ENCODE measurements around the gene TBCD. TPM values are rescaled to one million over a fixed set of nuclear protein-coding genes. Genes with fewer than 3 reads are reported as not detected.

TBCD gene
- total and polyA plus RNA-seq, 5 donors from 2014 or later: 39.2 to 146 (median 86.4) TPM

DNA sequence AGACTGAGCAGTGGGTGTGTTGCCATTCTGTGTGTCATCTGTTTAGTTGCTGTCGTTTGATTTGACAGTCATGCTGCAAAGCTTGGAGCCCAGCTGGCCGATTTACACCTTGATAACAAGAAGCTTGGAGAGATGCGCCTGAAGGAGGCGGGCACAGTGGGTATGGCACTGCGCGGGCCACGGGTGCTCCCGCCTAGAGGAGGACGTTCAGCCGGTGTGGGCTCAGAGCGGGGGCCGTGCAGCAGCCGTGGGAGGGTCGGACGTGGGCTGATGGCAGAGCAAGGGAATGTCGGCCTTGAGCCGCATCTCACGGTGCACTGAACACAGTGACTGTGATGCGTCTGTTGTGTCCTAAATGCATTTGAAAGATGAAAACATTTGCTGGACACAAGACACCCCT is 31.7 kb upstream of the TBCD start:
- Mint-ChIP-seq H3K27me3 (no peaks in the 10 kb centered on the region), H3K4me1 (peaks cover 8 to 30% (median 11%) of the 10 kb centered on the region in 4 donors), H3K9me3 (no peaks in the 10 kb centered on the region), H3K4me3 (peak overlapping the region in 1 of 4 donors; percentile 54), H3K36me3 (peaks cover 19% of the 10 kb centered on the region), H3K27ac (no peak overlapping the region)
- Histone ChIP-seq H3K36me3 (ENCODE audit: control insufficient read depth, insufficient read depth, low read length) (peaks cover 27% of the 10 kb centered on the region), H3K27ac (ENCODE audit: insufficient read depth, low read length, poor library complexity, severe bottlenecking) (no peak overlapping the region), H3K9me3 (ENCODE audit: control insufficient read depth in 2 of 2, low read length in 2 of 2) (no peaks in the 10 kb centered on the region), H3K4me3 (ENCODE audit: low read depth, low read length) (no peak overlapping the region), H3K27me3 (ENCODE audit: control insufficient read depth, insufficient read depth, low read length) (no peaks in the 10 kb centered on the region), H3K4me1 (ENCODE audit: control insufficient read depth, insufficient read depth, low read length, poor library complexity, severe bottlenecking) (peaks cover 23% of the 10 kb centered on the region)
- DNase-seq (no peak), ATAC-seq (ENCODE audit: low read depth in 2 of 2) (no peak)

DNA sequence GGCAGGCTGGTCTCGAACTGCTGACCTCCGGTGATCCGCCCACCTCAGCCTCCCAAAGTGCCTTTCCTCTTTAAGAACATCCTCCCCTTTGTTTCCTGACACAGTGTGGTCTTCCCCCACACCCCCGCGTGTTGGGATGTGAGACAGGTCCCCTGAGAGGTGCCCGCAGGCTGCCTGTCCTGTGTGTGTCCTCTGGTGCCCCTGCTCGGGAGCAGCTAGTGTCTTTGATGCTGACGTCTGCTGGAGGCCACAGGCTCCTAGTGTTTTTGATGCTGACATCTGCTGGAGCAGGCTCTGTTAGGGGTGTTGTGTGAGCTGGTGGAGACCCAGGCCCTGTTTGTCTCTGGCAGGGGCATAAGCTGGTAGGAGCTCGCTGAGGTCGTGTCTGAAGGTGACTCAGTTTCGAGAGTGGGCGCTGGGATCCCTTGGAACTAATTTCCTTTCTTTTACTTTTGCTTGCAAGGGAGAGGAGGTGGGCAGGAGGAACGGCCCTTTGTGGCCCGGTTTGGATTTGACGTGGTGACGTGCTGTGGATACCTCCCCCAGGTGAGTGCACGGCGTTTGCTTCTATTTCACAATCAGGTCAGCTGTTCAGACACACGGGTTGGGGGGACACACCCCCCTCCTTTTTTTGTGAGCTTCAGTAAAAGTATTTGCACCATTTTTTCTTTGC is 29.4 kb upstream of the TBCD start:
- H3K27me3 Mint-ChIP-seq: no peaks in the 10 kb centered on the region
- DNase-seq (no peak), ATAC-seq (ENCODE audit: low read depth in 2 of 2) (no peak)
- Histone ChIP-seq H3K36me3 (ENCODE audit: control insufficient read depth, insufficient read depth, low read length) (peaks cover 41% of the 10 kb centered on the region), H3K9me3 (ENCODE audit: control insufficient read depth in 2 of 2, low read length in 2 of 2) (no peaks in the 10 kb centered on the region), H3K27ac (ENCODE audit: insufficient read depth, low read length, poor library complexity, severe bottlenecking) (no peak overlapping the region), H3K4me1 (ENCODE audit: control insufficient read depth, insufficient read depth, low read length, poor library complexity, severe bottlenecking) (peaks cover 9% of the 10 kb centered on the region), H3K27me3 (ENCODE audit: control insufficient read depth, insufficient read depth, low read length) (no peaks in the 10 kb centered on the region), H3K4me3 (ENCODE audit: low read depth, low read length) (no peak overlapping the region)
- peaks cover 26% of the 10 kb centered on the region for H3K36me3 Mint-ChIP-seq
- H3K27ac Mint-ChIP-seq: no peak overlapping the region
- H3K4me1 Mint-ChIP-seq: peaks cover 7 to 16% (median 8%) of the 10 kb centered on the region in 4 donors
- no peaks in the 10 kb centered on the region for H3K9me3 Mint-ChIP-seq
- H3K4me3 Mint-ChIP-seq: no peak overlapping the region

DNA sequence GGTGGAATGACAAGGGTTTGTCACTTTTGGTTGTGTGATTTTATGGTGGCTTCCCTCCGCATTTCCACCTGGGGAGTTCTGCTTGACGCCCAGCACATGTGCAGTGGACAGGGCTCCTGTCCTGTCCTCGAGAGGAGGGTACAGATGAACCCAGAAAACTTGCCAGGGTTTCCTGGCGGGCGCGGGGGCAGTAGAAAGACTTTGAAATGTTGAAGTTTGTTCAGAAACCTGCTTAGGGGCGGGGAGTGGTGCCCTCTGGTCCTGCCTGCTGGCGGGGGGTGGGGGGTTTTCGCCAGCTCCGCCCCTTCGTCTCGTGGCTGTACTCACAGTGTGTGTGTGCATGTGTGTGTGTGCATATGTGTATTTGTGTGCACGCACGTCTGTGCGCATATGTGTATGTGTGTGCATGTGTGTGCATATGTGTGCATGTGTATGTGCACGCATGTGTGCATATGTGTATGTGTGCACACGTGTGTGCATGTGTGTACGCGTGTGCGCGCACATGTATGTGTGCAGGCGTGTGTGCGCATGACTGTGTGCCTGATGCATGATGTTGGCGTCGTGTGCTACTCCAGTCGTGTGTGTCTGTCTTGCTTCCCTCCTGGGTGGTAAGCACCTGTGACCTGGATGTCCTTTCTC is 28.6 kb upstream of the TBCD start:
- H3K27me3 Mint-ChIP-seq: no peaks in the 10 kb centered on the region
- Histone ChIP-seq H3K36me3 (ENCODE audit: control insufficient read depth, insufficient read depth, low read length) (peaks cover 43% of the 10 kb centered on the region), H3K4me3 (ENCODE audit: low read depth, low read length) (no peak overlapping the region), H3K27ac (ENCODE audit: insufficient read depth, low read length, poor library complexity, severe bottlenecking) (no peak overlapping the region), H3K27me3 (ENCODE audit: control insufficient read depth, insufficient read depth, low read length) (no peaks in the 10 kb centered on the region), H3K4me1 (ENCODE audit: control insufficient read depth, insufficient read depth, low read length, poor library complexity, severe bottlenecking) (peaks cover 1% of the 10 kb centered on the region), H3K9me3 (ENCODE audit: control insufficient read depth in 2 of 2, low read length in 2 of 2) (no peaks in the 10 kb centered on the region)
- H3K4me1 Mint-ChIP-seq: peaks cover 0 to 8% (median 3%) of the 10 kb centered on the region in 4 donors
- H3K4me3 Mint-ChIP-seq: peak overlapping the region in 1 of 4 donors; percentile 29
- ATAC-seq (ENCODE audit: low read depth in 2 of 2): no peak
- DNase-seq: no peak
- no peak overlapping the region for H3K27ac Mint-ChIP-seq
- H3K9me3 Mint-ChIP-seq: no peaks in the 10 kb centered on the region
- H3K36me3 Mint-ChIP-seq: peaks cover 23% of the 10 kb centered on the region

DNA sequence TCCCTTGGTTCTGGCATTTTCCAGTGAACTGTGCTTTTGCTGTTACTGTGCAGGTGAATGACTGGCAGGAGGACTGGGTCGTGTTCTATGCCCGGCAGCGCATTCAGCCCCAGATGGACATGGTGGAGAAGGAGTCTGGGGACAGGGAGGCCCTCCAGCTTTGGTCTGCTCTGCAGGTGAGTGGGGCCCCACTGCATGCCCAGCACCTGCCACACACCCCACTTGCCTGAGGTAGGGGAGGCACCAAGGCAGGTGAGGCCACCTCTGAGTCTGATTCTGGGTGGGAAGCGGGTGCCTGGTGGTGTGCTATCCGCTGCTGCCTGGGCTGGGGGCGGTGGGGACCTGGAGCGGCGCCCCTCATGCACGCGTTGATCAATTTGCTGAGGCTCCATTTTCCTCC is 25.4 kb upstream of the TBCD start:
- Mint-ChIP-seq H3K9me3 (no peaks in the 10 kb centered on the region), H3K36me3 (peaks cover 25% of the 10 kb centered on the region), H3K27ac (no peak overlapping the region), H3K4me3 (no peak overlapping the region), H3K4me1 (peaks cover 0 to 6% (median 2%) of the 10 kb centered on the region in 4 donors), H3K27me3 (no peaks in the 10 kb centered on the region)
- H3K9me3 ChIP-seq (ENCODE audit: control insufficient read depth in 2 of 2, low read length in 2 of 2): no peaks in the 10 kb centered on the region
- H3K36me3 ChIP-seq (ENCODE audit: control insufficient read depth, insufficient read depth, low read length): peaks cover 32% of the 10 kb centered on the region
- ATAC-seq (ENCODE audit: low read depth in 2 of 2): no peak
- H3K27ac ChIP-seq (ENCODE audit: insufficient read depth, low read length, poor library complexity, severe bottlenecking): no peak overlapping the region
- H3K4me1 ChIP-seq (ENCODE audit: control insufficient read depth, insufficient read depth, low read length, poor library complexity, severe bottlenecking): no peaks in the 10 kb centered on the region
- no peak overlapping the region for H3K4me3 ChIP-seq (ENCODE audit: low read depth, low read length)
- no peaks in the 10 kb centered on the region for H3K27me3 ChIP-seq (ENCODE audit: control insufficient read depth, insufficient read depth, low read length)
- no peak for DNase-seq

DNA sequence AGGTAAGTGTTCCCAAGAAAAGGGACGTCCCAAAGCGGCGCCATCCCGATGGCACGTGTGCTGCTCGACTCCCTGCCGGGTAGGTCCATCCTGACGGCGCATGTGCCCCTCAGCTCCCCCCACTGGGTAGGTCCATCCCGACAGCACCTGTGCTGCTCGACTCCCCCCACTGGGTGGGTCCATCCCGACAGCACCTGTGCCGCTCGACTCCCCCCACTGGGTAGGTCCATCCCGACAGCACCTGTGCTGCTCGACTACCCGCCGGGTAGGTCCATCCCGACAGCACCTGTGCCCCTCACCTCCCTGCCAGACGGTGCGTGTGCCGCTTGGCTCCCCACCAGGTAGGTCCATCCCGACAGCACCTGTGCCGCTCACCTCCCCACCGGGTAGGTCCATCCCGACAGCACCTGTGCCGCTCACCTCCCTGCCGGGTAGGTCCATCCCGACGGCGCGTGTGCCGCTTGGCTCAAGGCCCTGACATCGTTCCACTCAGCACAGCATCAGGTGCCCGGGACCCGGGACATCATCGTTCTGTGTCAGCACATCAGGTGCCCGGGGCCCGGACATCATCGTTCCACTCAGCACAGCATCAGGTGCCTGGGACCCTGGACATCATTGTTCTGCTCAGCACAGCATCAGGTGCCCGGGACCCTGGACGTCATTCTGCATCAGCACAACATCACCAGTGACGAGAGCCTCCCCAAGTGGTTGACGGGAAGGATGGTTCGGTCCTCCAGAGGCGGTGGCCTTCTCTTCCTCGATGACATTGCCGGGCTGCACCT is 22.2 kb upstream of the TBCD start:
- Histone ChIP-seq H3K36me3 (ENCODE audit: control insufficient read depth, insufficient read depth, low read length) (peaks cover 18% of the 10 kb centered on the region), H3K4me1 (ENCODE audit: control insufficient read depth, insufficient read depth, low read length, poor library complexity, severe bottlenecking) (no peaks in the 10 kb centered on the region), H3K9me3 (ENCODE audit: control insufficient read depth in 2 of 2, low read length in 2 of 2) (no peaks in the 10 kb centered on the region), H3K27me3 (ENCODE audit: control insufficient read depth, insufficient read depth, low read length) (no peaks in the 10 kb centered on the region), H3K27ac (ENCODE audit: insufficient read depth, low read length, poor library complexity, severe bottlenecking) (no peak overlapping the region), H3K4me3 (ENCODE audit: low read depth, low read length) (no peak overlapping the region)
- H3K9me3 Mint-ChIP-seq: peaks cover 0 to 6% (median 0%) of the 10 kb centered on the region in 7 donors
- H3K27ac Mint-ChIP-seq: peak overlapping the region in 1 of 3 donors; percentile 43
- H3K4me3 Mint-ChIP-seq: no peak overlapping the region
- H3K4me1 Mint-ChIP-seq: peaks cover 0 to 4% (median under 1%) of the 10 kb centered on the region in 4 donors
- DNase-seq: no peak
- ATAC-seq (ENCODE audit: low read depth in 2 of 2): no peak
- H3K27me3 Mint-ChIP-seq: no peaks in the 10 kb centered on the region
- peaks cover 21% of the 10 kb centered on the region for H3K36me3 Mint-ChIP-seq

DNA sequence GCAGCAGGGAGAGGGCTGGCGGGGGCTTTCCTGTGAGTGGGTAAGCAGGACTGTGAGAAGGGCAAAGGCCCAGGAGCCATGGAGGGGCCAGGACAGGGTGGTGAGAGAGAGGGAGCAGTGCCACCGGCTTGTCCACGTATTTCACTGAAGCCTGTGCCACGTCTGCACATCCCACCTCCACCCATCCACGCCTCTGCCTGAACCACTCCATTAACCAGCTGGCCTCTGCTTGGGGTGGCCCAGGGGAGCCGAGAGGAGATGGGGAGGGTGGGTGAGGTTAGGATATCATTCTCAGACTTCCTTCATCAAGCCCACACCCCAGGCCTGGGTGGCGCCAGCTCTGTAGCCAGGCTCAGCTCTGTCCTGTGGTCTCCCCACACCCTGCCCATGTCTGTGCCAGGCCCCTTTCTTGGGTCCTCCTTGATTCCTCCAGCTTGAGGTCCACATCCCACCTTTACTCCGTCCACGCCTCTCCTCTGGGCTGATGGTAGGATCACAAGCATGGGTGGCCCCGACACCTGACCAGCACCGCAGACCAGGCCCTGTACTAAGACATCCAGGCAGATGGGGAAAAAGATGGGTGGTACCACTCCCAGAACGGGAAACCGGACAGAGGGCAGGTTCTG is 19.6 kb upstream of the TBCD start:
- Mint-ChIP-seq H3K4me3 (no peak overlapping the region), H3K27ac (no peak overlapping the region), H3K27me3 (no peaks in the 10 kb centered on the region), H3K36me3 (peaks cover 16% of the 10 kb centered on the region), H3K9me3 (peaks cover 0 to 7% (median 0%) of the 10 kb centered on the region in 7 donors), H3K4me1 (peaks cover 0 to 9% (median 2%) of the 10 kb centered on the region in 4 donors)
- no peaks in the 10 kb centered on the region for H3K27me3 ChIP-seq (ENCODE audit: control insufficient read depth, insufficient read depth, low read length)
- ATAC-seq (ENCODE audit: low read depth in 2 of 2) (no peak), DNase-seq (no peak)
- peaks cover 10% of the 10 kb centered on the region for H3K4me1 ChIP-seq (ENCODE audit: control insufficient read depth, insufficient read depth, low read length, poor library complexity, severe bottlenecking)
- H3K27ac ChIP-seq (ENCODE audit: insufficient read depth, low read length, poor library complexity, severe bottlenecking): no peak overlapping the region
- H3K4me3 ChIP-seq (ENCODE audit: low read depth, low read length): no peak overlapping the region
- peaks cover 7% of the 10 kb centered on the region for H3K36me3 ChIP-seq (ENCODE audit: control insufficient read depth, insufficient read depth, low read length)
- H3K9me3 ChIP-seq (ENCODE audit: control insufficient read depth in 2 of 2, low read length in 2 of 2): no peaks in the 10 kb centered on the region

DNA sequence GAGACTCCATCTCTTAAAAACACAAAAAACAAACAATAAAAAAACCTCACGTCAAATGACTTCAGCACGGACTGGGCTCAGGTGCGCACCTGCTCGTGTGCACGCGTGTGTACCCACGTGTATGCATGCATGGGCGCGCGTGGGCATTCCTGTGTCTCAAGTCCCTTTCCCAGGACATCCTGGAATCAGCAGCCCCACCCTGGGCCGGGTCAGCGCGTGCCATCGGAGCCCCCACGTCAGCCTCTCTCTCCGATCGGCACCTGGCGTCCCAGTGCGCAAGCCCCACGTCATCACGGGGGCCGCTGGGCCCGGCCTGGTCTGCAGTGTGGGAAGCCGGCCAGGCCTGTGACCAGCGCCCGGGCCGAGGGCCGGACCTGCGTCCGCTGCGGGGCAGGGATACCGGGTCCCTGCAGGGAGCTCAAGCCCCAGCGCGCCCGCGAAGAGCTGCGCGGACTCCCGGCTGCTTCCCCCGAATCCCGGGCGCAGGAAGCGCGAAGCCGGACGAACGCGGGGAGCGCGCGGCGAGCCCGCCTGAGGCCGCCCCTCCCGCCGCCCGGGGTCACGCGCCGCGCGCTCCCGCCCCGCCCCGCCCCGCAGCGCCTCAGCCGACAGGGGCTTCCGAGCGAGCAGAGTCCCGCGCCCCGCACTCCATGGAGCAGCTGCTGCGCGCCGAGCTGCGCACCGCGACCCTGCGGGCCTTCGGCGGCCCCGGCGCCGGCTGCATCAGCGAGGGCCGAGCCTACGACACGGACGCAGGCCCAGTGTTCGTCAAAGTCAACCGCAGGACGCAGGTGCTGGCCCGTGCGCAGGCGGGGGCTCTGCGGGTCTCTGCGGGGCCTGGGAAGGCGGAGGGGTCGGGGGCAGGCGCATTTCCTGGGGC is 16.6 kb upstream of the TBCD start, which contains the start of gene FN3K:
Gene FN3K, plus strand, starts transcription at position 629 of the 880 bp plus-strand sequence. Its CDS starts 22 bp downstream, at position 651.
- no peak within 1 kb of the TSS for H3K27ac Mint-ChIP-seq
- no peak within 1 kb of the TSS for H3K4me3 ChIP-seq (ENCODE audit: low read depth, low read length)
- DNase-seq: peak in 1 of 3 donors; percentile 18

More for the DNA sequence above, 16.6 kb upstream of the TBCD start, which contains the start of gene FN3K:
- peaks cover 0 to 10% (median 0%) of the 10 kb centered on the region in 7 donors for H3K9me3 Mint-ChIP-seq
- H3K4me3 Mint-ChIP-seq: peak within 1 kb of the TSS in 3 of 4 donors; percentile 70 to 93 (median 77)
- H3K9me3 ChIP-seq (ENCODE audit: control insufficient read depth in 2 of 2, low read length in 2 of 2): no peaks in the 10 kb centered on the region
- no peaks in the 10 kb centered on the region for H3K27me3 Mint-ChIP-seq
- H3K4me1 Mint-ChIP-seq: peaks cover 0 to 9% (median 0%) of the 10 kb centered on the region in 4 donors
- peaks cover 10% of the 10 kb centered on the region for H3K4me1 ChIP-seq (ENCODE audit: control insufficient read depth, insufficient read depth, low read length, poor library complexity, severe bottlenecking)
- peak in 1 of 2 donors; percentile 50 for ATAC-seq (ENCODE audit: low read depth in 2 of 2)
- H3K27me3 ChIP-seq (ENCODE audit: control insufficient read depth, insufficient read depth, low read length): no peaks in the 10 kb centered on the region
- H3K27ac ChIP-seq (ENCODE audit: insufficient read depth, low read length, poor library complexity, severe bottlenecking): no peak within 1 kb of the TSS
- no peaks in the 10 kb centered on the region for H3K36me3 ChIP-seq (ENCODE audit: control insufficient read depth, insufficient read depth, low read length)
- H3K36me3 Mint-ChIP-seq: peaks cover 10% of the 10 kb centered on the region
